RPMI7951 (cell line): ENCODE data around the gene ZBTB49. TPM values are rescaled to one million over a fixed set of nuclear protein-coding genes. Genes with fewer than 3 reads are reported as not detected.
"Not testable (repeated sequence)": the region's sequence is repeated elsewhere in the genome, so short reads cannot be mapped to it uniquely, and the experiment has no call there.

Experiments used
- DNase-seq: peaks from one replicate; pipeline ENCODE4 v3.0.0-alpha.2; 2012; ENCODE audit warnings: low read depth
- total RNA-seq: library from RNA; depleted of rRNA; stranded (reverse); fragments of >200 nt; shearing (Covaris generic); gene quantifications from 2 replicates; pipeline ENCODE4 v1.2.3, GENCODE V29; 2014; rRNA removed

ZBTB49 gene
- 2.8 and 2.9 TPM in 2 replicates for total RNA-seq

DNA sequence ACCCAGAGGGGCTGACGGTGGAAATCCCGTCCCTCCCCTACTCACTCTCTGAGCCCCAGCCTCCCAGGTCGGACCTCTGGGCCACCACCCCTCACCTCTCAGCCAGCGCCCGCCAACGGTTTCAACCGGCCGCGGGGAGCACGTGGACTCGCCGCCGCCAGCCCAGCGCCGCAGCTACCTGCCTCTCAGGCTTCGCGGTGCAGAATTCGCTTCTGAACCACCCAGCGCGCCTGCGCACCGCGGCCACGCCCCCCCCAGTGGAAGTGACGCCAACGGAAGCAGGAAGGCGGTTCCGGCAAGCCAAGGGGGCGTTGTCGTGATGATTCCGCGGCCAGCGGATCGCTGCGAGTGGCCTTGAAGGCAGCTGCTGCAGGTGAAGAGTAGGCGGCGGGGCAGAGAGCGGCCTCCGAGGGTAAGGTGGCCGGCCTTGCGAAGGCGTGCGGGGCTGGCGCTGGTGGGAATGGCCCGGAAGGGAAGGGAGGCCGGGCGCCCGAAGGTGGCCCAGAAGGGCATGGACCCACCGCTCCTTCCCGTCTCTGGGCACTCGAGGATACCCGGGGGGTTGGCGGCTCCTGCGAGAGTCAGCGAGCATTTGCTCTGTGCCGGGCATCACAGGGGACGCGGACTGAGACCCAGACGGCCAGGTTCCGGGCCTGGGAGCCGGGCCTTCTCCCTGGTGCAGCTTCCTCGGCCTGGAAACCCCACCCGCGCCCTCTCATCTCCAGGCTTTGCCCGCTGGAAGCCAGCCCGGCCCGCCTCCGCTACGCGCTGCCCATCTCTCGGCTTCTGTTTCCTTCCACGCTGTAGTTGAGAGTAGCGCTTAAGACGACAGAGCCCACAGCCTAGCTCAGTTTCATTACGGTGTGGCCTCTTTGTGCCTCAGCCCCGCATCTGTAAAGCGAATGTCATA lies at the start of gene ZBTB49, which contains the start of gene LYAR:
Gene ZBTB49, plus strand, starts transcription at position 311 of the 910 bp plus-strand sequence. CDS start 9,695 bp downstream, outside the sequence.
Gene LYAR, minus strand, starts transcription at position 214 of the 910 bp plus-strand sequence. CDS start 6,412 bp downstream, outside the sequence.
- DNase-seq = peak; percentile 79

- no peak for DNase-seq
These were observed 44.9 kb upstream of the ZBTB49 start for GRCh38 chr4:4245172-4245571.

- no peak for DNase-seq
These were observed 42.4 kb upstream of the ZBTB49 start for GRCh38 chr4:4247696-4248028.

DNA sequence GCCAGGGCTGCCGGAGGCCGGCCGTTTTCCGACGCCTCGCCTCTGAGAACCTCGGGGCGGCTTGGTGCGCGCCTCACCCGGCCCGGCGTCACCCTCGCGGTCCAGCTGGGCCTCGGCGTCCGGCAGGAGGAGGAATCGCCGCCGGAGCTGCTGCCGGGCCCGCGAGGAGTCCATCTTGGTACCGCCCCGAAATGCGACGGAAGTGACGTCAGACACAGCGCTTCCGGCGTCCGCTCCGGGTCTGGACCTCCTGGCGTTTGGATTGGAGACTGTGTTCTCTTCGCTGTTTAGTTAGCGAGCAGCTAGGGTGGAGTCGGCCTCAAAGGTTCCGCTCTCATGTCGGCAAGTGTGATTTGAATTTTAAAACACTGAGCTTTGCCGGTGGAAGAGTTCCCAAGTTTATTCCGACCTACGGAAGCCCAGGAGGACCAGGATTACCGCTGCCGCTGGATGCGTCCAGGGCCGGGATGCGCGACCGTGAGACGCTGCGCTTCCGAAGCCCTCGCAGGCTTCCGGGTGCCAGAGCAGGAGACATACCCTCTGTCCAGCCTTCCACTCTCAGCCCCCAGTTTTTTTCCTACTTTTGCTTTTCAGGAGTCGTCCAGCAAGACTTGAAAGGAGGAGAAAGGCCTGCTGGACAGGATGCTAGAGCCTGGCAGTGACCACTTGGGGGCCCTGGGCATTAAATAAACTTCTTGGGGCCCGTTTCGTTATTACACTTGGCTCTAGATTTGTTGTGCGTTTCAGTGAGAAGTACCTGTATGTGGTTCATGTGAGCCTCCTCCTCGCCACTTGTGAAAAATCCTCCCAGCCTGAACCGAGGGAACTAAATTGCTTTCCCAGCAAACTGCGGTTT lies 41.8 kb upstream of the ZBTB49 start, which contains the start of gene TMEM128:
Gene TMEM128, minus strand, starts transcription at position 195 of the 856 bp plus-strand sequence. Its CDS starts 21 bp downstream, at position 174.
- DNase-seq = peak; percentile 89

- no peak for DNase-seq
These were observed 41.2 kb upstream of the ZBTB49 start for GRCh38 chr4:4248885-4249203.

- not testable (repeated sequence) for DNase-seq
These were observed 40.7 kb upstream of the ZBTB49 start for GRCh38 chr4:4249342-4249741.

DNA sequence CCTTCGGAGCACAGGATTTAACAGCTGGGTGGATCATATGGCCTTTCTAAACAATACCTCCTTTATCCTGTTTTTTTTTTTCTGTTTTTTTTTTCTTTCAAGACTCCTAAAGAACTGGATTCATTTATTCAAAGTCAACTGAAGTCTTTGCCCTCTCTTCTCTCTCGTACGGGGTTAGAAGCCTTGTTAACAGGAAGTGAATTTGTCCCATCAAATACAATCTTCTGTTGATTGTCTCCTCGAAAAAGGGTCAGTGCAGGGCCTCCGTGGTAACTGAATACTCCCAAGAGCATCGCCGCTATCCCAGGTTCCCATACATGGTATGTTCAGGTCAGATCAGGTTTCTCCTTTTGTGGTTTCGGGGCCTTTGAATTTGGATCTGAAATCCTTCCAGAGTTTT lies 40.2 kb upstream of the ZBTB49 start:
- DNase-seq = no peak

DNA sequence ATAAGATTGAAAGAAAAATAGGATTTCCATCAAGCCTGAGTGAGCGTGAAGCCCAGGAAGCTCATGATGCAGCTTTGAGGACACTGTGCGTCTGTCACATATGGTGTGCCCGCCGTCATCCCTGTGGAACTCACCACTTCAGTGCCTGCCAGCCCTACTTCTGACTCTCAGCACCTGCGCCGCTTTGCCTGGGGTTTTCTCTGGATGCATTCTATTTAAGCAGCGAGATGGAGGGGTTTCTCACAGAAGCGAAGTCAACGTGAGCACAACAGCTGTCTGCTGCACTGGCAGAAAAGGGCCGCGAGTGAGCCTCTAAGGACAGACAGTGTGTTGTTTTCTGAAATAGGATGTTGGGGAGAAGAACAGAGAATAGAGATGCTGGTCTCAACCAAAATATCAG lies 35.9 kb upstream of the ZBTB49 start:
- DNase-seq = no peak

DNA sequence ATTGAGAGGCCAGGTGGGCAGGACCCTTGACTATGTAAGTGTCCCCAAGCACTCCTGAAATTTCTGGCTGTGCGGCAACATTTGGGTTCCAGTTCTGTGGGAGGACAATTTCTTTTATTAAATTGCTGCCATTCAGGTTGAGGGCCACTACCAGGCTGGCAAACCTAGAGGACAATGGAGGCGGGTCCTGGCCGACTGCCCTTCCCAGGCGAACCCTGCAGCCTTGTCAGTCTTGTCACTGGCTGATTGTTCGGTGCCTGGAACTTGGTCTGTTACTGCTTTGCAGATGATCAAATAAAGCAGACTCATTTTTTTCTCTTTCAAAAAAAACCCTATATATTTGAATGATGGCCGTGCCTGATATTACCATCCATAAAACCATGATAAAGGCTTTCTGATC lies 35.4 kb upstream of the ZBTB49 start:
- no peak for DNase-seq

GRCh38 chr4:4256799-4257198 lies 33.3 kb upstream of the ZBTB49 start:
- DNase-seq = no peak

DNA sequence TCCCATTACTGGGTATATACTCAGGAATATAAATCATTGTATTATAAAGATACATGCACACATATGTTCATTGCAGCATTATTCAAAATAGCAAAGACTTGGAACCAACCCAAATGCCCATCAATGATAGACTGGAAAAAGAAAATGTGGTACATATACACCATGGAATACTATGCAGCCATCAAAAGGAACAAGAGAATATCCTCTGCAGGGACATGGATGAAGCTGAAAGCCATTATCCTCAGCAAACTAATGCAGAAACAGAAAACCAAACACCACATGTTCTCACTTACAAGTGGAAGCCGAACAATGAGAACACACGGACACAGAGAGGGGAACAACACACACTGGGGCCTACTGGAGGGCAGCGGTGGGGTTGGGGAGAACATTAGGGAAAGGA lies 32.3 kb upstream of the ZBTB49 start:
- DNase-seq = not testable (repeated sequence)

DNA sequence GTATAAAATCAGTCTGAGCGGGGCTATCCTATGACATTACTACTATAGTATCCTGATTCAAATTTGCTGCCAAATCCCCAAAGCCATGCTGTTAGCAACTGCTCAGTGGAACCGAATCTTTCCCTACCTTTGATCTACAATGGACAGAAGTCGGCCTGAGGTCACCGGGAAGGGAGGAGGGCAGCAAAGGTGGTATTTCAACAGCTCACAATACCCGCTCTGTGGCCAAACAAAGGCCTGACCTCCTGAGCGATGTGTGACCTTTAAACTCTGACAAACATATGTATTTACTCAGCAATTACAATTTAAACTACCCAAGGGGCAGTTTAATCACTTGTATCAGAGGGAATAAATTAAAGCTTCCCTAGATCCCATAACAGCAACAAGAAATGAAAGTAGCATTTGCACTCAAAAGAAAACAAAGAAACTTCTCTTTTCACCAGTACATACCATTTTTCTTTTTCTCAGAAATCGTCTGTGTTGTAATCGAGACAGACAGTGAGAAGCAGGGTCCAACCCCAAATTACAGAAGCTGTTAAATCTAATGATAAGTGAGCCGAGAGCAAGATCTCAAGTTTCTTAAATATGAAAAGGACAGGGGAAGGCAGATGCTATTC lies 30.5 kb upstream of the ZBTB49 start:
- DNase-seq = no peak

GRCh38 chr4:4260185-4260751 lies 29.8 kb upstream of the ZBTB49 start:
- peak; percentile 65 for DNase-seq

GRCh38 chr4:4267981-4268380 lies 22.1 kb upstream of the ZBTB49 start:
- DNase-seq = peak; percentile 47

DNA sequence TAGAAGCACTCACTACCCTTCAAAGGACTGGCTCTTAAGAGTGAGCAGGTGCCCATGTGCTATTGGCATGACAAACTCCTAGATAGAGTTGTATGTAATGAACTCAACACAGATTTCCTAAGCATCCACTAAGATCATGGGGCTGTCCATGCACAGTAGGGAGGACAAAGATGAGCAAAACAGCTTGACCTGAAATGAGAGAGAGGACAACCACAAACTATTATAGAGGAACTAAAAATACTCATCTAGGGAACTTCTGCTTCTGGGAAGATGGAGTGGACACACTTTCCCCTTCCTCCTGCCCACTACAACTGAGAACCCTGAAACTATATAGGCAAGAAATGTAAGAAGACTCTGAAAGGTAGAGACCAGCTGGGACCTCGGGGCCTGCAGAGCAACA lies 21.3 kb upstream of the ZBTB49 start:
- no peak for DNase-seq

- no peak for DNase-seq
These were observed 20.7 kb upstream of the ZBTB49 start for GRCh38 chr4:4269331-4269731.

DNA sequence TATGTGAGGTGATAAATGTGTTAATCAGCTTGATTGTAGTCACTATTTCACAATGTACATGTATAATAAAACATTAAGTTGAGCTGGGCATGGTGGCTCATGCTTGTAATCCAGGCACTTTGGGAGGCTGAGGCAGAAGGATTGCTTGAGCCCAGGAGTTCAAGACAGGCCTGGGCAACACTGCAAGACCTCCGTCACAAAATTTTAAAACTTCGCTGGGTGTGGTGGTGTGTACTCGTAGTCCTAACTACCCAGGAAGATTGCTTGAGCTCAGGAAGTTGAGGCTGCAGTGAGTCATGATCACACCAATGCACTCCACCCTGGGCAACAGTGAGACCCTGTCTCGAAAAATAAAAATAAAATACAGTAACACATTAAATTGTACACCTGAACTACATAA lies 20.2 kb upstream of the ZBTB49 start:
- DNase-seq = peak; percentile 50

GRCh38 chr4:4270529-4270928 lies 19.5 kb upstream of the ZBTB49 start:
- no peak for DNase-seq

GRCh38 chr4:4271912-4272311 lies 18.1 kb upstream of the ZBTB49 start:
- peak; percentile 57 for DNase-seq

- no peak for DNase-seq
These were observed 15.8 kb upstream of the ZBTB49 start for GRCh38 chr4:4274226-4274625.

DNA sequence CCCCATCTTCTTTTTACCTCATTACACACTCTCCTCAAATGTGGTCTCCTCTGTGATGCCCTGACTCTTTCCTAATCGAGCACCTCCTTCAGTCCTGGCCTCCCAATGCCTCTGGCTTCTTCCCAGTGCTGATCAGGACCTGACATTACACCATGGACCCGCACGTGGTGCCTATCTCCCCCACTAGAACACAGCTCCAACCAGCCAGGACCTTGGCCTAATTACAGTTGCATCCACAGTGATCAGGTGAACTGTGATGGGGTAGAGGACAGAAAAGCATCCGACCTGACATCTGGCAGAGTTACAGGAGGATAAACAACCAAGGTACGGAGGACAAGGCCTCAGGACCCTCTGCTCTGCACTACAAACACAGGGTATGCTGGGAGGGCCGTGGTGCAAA lies 12.5 kb upstream of the ZBTB49 start:
- no peak for DNase-seq

DNA sequence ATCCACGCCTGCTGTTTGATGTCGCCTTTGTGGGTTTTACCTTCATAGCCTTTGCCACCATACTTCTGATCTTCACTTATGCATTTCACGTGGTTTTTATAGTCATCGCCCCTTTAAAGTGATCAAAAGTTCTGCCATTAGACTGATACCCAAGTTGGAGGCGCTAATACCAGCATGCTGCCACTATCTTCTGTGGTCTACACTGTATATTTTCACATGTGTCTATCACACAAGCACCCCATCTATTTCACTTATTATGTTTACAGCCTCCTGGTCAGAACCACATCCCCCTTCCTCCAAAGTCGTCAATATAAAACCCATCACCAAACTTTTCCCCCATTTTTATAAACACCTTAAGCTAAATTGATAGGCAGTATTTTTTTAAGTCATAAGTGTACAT lies 8.3 kb upstream of the ZBTB49 start:
- DNase-seq = no peak
